OCI-M2 (cell line): Measurements from ENCODE around the gene BTNL2.

ENCODE experiments used
- DNase-seq: peaks from one replicate; lab custom pipeline; 2025; ENCODE audit not compliant: unreplicated experiment; lab: John Stamatoyannopoulos, UW

Gene BTNL2

DNA sequence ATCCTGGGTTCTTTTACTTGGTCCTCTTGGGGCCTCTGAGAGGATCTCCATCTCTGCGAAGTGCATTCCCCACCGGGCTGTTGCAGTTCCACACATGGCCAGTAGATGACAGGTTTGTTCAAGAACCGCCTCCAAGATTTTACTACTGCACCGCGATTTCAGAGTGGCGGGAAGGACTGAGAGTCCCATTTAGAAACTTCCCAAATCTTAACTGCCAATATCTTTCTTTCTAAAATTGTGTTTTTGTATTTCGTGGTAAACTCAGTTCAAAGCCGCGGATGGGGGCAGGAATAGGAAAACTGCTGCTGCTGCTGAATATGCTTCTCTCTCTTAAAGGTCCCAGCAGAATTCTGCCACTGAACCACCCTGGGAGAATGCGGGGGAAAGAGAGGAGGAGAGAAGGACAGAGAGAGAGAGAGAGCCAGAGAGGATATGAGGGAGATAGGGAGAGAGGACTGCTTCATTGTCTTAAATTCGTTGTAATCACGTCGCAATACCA lies 8.6 kb upstream of the BTNL2 start:
- peak; percentile 26 for DNase-seq

DNA sequence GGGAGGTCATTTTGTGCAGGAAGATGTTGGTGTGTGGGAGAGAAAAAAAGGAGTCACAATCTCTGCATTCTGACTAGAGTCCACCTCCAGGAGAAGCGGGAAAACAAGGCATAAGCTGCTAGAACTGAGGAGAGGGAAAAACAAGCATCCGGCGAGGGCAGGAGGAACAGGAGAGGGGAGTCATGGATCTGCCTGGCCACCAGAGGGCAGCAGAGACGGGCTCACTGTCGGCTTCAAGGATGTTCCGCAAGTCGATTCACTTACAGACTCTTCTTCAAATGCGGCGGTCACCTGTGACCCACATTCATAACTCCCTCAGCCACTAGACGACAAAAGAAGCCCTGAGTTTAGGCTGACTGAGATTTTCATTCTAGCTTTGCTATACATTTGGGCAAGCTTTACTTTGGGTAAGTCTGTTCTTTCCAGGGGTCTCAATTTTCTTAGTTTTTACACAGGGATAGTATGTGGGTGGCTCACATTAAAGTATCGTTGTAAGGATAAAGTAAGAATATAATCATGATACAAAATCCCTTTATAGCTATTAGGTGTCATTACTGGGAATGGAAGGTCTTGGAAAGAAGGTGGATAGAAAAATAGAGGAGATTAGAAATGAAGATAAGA lies 6.6 kb upstream of the BTNL2 start:
- DNase-seq, result peak; percentile 38

DNA sequence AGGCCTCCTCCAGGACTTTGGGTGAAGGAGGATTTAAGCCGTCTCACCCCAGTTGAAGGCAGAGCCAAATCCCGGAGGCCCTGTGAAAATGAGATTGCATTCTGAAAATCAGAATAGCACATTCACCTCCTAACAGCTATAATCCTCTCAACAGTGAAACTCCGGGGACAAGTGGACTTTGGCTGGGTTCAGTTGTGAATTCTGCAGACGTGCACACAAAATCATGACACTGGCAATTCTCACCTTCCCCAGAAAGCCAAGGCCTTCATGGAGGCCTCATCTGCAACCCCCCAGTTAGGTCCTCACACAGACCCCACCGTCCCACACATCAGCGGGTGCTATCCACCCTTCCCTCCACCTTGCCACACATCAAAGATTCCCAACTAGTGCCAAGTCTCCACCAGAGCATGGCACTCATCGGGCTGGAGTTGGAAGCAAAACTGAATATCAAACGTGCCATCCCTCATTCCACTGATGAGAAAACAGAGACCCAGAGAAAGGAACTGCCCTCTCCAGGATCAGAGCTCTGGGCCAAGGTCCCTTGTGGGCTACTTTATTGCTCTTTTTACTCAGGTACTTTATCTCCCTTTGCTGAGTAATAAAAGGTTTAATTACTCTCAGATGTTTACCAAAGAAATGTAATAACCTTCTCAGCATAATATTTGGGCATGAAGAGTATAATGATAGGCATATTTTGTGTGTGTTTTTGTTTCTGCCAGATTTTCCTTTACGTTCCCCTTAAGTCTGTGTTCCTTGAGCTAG lies 4.8 kb upstream of the BTNL2 start:
- DNase-seq, result no peak

DNA sequence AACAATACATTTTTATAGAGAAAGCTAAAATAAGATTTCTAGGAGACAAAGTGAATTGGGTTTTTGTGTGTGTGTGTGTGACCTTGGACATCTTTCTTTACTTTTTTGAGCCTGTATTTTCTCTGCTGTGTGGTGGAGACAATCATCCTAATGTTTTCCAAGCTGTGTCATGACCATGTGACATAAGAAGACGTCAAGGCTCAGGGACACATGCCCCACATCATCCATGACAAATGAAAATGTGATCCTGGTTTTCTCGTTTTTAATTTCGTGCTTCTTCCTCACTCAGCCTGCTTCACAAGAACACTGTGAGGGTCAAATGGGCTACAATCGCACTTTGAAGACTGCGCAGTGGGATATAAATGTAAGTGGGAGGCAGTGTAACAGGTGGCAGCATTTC lies 3.9 kb upstream of the BTNL2 start:
- no peak for DNase-seq

DNA sequence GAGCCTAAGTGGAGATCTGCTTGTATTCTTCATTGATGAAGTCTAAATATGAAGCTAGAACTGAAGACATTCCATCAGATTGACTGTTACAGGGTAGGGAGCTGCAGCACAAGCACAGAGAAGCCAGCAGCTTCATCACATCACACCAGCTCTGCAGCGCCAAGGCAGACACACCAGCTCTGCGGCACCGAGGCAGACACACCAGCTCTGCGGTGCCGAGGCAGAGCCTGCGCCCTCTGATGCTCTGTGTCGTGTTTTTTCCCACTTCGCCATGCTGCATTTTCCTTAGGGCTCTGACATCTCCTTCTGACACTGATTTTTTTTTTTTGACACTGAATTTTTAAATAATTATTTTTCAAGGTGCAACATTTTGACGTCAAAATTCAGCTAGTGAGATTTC lies 784 bp downstream of the BTNL2 start:
- no peak for DNase-seq

DNA sequence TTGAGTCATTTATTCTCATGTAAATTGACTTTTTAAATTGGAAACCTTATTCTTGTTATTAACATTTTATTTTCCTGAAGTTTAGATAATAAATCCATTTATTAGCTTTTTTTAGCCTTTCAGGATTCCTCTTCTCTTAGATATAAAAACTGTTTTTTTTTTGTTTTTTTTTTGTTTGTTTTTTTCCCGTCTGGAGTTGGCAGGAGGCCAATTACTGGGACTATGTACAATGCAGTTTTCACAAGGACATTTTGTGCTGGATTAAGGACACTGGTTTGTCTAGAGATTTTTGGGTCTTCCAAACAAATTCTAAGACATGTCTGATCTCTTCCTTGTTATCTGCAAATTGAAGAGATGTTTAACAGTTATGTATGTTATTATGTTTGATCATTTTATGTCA lies 1.3 kb downstream of the BTNL2 start:
- no peak for DNase-seq

DNA sequence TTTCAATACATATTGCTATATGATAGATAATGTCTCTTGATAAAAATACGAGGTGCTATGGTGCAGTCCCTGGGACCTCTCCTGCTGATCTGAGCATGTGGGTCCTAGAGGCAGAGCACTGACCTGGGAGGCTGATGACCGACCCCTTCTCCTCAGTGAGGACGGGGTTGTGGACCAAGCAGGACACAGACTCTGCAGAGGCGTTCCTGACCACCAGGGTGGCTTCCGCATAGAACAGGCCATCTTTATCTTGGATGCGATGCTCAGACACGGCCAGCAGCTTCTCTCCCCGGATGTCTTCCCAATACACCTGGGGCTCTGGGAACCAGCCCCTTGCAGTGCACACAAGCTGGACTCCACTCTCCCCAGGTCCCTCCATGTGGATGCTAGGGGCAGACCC lies 4.2 kb downstream of the BTNL2 start:
- DNase-seq, result no peak

DNA sequence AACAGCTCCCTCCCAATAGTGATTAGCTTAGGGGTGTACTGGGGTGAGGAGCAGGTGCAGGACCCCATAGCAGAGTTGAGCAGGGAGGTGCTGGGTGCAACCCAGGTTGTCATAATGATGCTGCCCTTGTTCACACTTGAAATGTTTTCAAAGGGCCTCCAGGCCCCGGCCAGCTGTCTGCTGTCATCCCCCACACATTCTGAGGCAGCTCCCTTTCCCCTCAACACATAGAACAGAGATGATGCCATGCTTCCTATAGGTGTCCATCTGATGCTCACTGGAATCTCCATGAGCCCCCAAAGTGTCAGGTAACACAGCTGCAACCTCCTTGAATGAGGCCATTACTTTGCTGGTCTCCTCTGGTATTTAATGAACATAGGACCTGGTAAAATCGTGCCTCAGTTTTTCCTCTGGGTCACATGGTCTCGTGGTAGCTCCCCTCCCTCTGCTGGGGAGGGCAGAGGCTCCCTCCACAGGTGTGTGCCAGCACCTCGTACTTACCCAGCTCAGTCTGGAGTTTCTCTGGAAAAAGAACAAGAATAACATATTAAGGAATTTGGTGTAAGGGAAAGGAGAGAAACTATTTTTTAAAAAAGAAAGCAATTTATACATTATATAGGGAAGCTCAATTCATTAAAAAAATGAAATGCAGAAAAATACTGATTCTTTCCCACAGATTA lies 5.6 kb downstream of the BTNL2 start:
- no peak for DNase-seq

DNA sequence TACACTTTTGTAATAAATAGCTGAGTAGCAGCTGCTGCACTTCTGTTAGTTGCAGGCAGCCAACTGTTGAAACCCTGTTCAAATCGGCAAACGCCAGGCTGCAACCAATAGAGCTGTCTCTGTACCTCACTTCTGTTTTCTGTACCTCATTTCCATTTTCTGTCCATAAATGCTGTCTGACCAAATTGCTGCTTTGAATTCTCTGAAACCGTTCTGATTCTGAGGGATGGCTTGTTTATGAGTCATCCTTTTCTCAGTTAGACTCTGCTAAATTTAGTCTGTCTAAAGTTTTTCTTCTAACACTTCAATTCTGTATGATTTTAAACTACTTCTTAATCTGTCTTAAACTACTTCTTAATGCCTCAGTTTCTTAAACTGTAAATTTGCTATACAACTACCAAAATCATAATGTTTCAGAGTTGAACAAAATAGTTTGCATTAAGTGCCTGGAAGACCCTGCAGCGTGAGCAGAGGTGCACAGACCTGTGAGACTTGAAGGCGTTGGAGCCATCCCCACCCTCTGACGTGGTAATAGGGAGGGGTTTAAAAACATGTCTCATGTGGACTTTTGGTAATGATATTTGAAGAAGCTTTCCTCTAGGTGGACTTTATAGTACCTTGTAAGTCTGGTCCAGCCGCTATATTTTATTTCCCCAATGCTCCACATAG lies 9.6 kb downstream of the BTNL2 start:
- no peak for DNase-seq

DNA sequence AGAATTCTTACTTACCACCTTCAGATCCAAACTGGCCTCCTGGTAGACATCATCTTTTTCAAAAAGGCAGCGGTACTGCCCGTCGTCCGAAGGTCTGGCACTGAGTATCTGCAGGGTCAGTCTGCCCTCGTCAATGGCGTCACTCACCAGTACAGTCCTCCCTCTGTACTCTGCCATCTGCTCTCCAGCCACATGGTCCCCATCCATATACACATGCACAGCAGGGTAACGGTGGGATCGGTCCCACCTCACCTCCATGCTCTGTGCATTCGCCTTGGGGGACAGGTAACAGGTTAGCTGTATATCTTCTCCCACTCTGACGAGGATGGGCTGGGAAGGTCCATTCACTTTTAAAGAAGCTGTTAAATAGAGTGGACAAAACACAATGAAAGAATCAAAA lies 11.0 kb downstream of the BTNL2 start:
- DNase-seq, result no peak

DNA sequence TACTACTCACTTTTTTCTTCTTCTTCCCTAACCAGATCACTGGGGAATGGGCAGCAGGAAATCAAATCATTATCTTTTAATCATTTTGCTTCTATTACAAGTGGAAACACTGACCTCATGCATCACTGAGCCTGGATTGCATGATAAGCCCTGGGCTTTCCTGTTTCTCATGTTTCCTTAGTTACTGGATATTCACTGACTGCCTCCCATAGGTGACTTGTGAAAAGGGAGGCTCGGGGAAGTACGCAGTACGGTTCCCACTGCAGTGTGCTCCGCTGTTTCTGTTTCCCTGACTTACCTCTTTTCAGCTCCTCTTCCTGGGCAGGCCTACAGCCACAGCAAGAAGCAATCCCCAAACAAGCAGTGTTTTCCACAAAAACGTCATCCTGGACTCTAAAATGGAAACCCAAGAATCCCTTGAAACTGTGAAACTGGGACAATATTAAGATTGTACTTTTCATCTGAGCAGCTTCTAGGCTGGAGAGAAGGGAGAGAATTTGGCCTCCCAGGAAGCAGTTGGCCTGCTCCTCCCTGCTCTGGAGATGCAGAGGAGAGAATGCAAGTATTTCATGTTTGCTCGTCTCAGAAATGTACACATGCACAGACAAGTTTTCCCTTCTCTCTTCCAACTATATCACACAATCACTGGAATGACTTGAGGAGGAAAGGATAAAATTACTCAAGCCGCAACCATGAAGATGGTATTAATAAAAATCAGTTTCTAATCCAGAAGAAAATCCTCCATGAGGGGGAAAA lies 13.1 kb downstream of the BTNL2 start:
- DNase-seq, result no peak

DNA sequence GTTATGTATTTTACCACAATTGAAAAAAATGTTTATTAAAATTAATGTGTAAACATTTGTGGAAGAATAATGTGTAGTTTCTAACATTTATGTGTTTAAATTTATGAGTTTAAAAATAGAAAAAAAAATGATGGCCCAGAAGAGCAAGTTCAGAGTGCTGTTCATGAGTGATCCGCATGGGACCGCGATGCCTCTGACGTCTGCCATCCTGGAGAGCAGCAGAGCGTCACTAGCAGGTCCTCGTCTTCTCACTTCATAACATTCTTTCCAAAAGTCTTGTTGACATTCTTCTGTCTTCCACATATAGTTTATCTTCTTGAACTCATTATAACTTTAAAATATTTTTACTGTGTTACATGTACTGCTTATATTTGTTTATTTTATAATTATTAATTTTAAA lies 15.5 kb downstream of the BTNL2 start:
- no peak for DNase-seq

DNA sequence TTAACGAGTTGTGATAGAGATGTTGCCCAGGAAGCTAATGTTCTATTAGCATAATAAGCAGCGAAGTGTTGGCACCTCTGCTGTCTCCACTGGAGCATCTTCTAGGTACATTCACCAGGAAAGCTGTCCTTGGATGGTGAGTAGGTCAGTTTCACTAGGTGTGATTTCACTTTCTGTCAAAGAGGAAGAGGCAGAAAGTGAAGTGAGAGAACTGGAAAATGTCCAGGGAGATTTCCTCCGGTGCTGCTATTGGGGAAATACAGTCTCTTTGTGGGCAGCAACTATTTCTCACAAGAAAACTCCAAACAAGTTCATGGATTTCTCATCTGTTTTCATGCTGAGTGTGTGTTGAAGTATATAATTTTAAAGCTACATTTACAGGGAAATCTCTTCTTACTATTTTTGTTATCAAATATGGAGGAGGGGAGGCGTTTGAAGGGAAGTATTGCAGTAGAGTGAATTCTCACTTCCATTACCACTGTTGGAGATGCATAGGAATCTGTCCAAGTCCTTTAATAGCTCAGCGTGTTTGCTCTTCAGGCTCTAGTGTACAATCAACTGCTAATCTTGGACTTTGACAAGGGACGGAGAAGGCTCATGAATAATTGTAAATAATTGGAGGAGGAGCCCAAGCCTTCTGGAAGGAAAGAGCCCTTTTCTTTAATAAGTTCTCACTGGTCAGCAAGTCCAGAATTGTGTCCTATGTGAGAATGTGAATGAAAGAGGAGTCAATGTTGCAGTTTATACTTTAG lies 19.2 kb downstream of the BTNL2 start:
- DNase-seq, result no peak

DNA sequence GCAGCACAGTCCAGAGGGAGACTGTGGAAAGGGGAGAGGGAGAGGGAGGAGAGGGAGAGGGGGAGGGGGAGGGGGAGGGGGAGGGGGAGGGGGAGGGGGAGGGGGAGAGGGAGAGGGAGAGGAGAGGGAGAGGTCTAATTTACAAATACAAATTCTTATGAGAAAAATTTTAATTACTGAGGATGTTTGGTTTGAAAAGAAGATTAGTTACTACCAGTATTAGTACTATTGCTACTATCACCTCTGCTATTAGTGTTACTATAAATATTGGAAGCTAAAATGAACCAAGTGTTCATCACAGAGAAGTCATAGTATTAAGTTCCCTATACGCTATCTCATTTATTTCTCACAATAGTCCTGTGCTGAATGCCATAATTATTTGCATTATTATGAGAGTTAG lies 20.9 kb downstream of the BTNL2 start:
- no peak for DNase-seq

DNA sequence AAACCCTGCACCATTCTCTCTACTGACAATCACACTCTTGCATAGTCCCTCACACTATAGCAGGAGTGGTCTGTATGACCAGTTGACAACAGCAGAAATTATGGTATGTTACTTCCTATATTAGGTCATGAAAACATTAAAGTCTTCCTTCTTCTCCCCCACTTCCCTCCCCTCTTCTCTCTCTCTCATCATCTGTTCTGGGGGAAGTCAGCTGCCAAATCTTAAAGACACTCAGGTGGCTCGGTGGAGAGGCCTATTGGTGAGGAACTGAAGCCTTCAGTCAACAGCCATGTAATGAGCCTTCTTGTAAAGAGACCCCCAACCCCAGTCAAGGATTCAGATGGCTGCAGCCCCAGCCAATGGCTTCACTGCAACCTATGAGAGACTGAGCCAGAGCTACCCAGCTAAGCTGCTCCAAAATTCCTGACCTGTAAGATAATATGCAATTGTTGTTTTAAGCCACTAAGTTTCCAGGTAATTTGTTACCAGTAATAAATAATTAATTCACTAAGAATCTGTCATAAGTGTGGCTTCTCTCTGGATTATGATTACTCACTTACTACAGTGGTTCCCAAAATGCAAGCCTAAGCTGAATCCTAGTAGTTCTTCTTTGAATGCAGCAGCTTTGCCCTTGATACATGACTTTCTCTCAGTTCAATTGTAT lies 24.1 kb downstream of the BTNL2 start:
- no peak for DNase-seq

DNA sequence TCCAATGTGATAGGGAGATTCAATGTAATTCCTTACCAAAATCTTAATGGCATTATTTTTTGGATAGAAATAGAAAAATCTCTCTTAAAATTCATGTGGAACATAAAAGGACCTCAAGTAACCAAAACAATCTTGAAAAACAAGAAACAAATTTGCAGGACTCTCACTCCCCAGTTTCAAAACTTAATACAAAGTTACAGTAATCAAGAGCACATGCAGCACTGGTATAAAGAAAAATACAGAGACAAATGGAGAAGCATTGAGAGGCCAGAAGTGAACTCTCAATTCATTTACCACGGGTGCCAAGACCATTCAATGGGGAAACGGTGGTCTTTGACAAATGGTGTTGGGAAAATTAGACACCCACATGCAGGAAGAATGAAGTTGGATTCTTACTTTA lies 27.4 kb downstream of the BTNL2 start:
- no peak for DNase-seq

DNA sequence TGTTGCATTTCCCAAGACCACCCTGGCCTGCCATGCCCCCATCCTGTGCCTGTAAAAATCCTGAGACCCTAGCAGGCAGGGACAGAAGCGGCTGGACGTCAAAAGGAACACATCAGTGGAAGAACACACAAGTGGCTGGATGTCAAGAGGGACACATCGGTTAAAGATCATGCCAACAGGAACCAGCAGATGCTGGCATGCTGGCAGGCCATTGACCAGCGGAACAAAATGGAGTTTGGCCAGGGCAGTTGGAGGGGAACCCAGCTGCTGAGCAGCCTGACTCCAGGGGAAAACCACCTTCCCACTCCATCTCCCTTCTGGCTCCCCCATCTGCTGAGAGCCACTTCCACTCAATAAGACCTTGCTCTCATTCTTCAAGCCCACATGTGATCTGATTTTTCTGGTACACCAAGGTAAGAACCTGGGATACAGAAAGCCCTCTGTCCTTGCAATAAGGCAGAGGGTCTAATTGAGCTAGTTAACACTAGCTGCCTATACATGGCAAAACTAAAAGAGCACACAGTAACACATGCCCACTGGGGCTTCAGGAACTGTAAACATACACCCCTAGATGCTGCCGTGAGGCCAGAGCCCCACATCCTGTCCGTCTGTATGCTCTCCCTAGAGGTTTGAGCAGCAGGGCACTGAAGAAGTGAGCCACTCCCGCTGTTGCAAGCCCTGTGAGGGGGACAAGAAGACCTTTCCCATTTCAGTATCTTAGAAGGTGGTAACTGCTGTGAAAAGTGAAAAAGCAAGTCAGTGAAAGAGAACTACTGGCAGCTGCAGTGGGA lies 31.0 kb downstream of the BTNL2 start:
- no peak for DNase-seq

DNA sequence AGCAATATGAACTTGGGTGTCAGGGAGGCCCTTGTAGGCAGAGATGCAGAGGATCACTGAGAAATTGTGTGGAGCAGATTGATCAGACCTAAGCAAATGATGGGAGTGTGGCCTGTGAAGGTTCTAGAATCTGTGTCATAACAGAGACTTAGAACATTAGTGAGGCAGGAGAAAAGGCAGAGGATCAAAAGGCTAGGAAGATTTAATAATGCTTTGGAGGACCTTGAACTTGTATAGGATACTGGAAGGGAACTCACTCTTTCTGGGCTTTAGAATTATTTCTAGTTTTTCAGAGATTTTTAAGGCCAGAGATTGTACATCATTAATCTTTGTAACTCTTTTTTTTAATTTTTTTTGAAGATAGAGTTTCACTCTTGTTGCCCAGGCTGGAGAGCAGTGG lies 35.2 kb downstream of the BTNL2 start, which contains the start of gene TSBP1:
TSBP1 (minus strand) TSS at position 101 of the 400 bp plus-strand sequence. CDS start 197 bp downstream, outside the sequence.
- no peak for DNase-seq

DNA sequence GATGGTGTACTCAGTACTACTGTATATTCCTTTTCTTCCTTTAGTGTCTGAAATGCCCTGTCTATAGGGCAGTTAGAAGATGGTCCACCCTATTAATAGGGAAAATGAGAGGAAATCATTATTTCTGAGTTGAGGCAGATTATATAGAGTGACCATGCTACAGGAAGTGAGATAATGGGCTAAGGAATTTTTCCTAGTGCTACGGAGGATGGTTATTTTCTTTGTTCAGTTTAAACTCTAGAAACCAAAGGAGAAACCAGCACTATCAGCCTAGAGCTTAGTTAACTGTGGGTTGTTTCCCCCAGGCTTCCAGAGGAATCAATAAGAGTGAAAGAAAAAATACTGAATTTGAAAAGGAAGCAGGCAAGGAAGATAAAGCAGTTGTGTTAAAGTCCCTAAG lies 35.8 kb downstream of the BTNL2 start:
- no peak for DNase-seq
